H1 (cell line): ENCODE data around the gene ASF1A. TPM values are rescaled to one million over a fixed set of nuclear protein-coding genes. Genes with fewer than 3 reads are reported as not detected.
A peak's percentile ranks its signal among the peaks of the same experiment; 100 is the strongest.

Experiments
- CHD7 ChIP-seq: fragments of 300-600 bp; sonication (generic); IDR thresholded peaks from 2 replicates; pipeline ENCODE4 v1.7.1; 2012; ENCODE audit warnings: low read length, moderate library complexity, mild to moderate bottlenecking, inconsistent platforms; ENCODE audit not compliant: insufficient replicate concordance
- MAFK ChIP-seq: IDR thresholded peaks from 2 replicates; pipeline ENCODE4 v1.6.1; 2012; ENCODE audit warnings: low read depth, mild to moderate bottlenecking, improper control_type of control experiment, low read length
- POLR2A ChIP-seq, 2 experiments: IDR thresholded peaks; 1 replicate in 1 of 2; 2 replicates in 1 of 2; pipeline ENCODE4 v1.6.1; 2011; ENCODE audit warnings: low read depth in 2 of 2, low read length in 2 of 2, mild to moderate bottlenecking in 2 of 2; ENCODE audit errors: control extremely low read depth in 1 of 2
- RAD21 ChIP-seq, 2 experiments: IDR thresholded peaks in 1 of 2; conservative IDR thresholded peaks in 1 of 2; 2 replicates each; pipeline ENCODE4 v1.6.1; 2011; ENCODE audit warnings: low read depth in 2 of 2, low read length in 2 of 2, improper control_type of control experiment in 1 of 2, inconsistent platforms in 1 of 2, mild to moderate bottlenecking in 1 of 2, moderate library complexity in 1 of 2
- polyA plus RNA-seq, 7 experiments: library from polyadenylated mRNA; depleted of rRNA in 3 of 7; stranded (reverse) in 5 of 7; unstranded in 2 of 7; fragments of >200 nt in 5 of 7; fragments of 200-250 nt in 2 of 7; gene quantifications; 1 replicate in 5 of 7; 2 replicates in 1 of 7; 4 replicates in 1 of 7; pipeline versions ENCODE4 v1.2.1 to v1.2.3, GENCODE V29; 2011 to 2013; ENCODE audit warnings: missing spikeins in 2 of 7, mixed read lengths in 2 of 7
- total RNA-seq: library from RNA; stranded (reverse); fragmentation: NEBNext Ultra II Directional; extraction: Animal tissue kit (Norgen Biotek cat#: 25700); gene quantifications from 2 replicates; pipeline ENCODE4 v1.2.1, GENCODE V29; 2021

Gene ASF1A
- total and polyA plus RNA-seq, 2 of the 8 experiments (the other 6 are each of a cell fraction or from before 2014, with no cell fraction given) = 11.4 to 50.2 TPM

DNA sequence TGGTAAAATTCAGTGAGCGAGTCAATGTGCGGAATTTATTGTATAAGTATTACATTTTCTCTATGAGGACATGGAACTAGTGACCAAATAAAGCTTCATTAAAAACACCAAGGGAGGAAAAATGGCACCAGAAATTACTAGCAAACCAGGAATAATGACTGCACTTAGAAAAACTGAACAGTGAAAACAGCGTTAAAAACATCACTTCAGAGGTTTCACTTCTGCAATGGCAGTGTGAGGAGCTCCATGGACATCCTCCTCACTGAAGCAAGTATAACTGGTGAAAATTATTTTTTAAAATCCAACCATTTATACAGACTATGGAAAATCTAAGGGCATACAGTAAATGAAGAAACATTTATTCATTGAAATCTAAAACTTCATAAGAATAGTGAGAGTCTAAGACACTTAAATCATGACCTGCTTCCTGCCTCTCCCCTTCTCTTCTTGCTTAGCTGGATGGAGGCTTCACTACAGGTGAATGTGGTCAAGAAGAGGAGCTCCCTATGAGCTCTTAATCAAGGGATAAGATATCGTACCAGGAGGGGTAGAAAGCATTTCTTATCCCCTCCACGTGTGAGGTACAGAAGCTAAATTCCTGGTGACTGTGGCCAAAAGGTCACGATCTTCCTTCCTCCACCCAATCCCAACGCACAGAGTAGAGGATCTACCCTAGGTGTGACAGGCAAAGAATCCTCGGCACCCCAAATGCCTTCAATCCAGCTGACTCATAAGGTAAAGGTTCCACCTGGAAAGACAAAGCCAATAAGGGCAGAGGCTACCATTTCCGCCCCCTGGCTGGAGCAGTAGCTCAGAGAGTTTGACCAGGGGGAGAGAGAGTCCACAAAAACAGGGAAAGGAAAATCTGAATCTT is 12.3 kb upstream of the ASF1A start (continued):
- TF ChIP-seq CHD7 = no peak
- TF ChIP-seq MAFK = 0 out of 2 replicates have a peak, but pooled peaks have one; percentile 9
- no peak for TF ChIP-seq POLR2A (IDR thresholded peaks at IDR 0.05; ENCODE audit: control extremely low read depth in 1 of 2, low read depth in 2 of 2, low read length in 2 of 2)
- no peak for TF ChIP-seq RAD21 (IDR thresholded peaks at IDR 0.05 in 1 of 2, conservative IDR thresholded peaks at IDR 0.05 in 1 of 2; ENCODE audit: low read depth in 2 of 2, low read length in 2 of 2)
